HepG2 (cell line): ENCODE data around the gene LDLRAD4. TPM values are rescaled to one million over a fixed set of nuclear protein-coding genes. Genes with fewer than 3 reads are reported as not detected.

Source experiments
- ARID4A ChIP-seq: sonication (generic); formaldehyde crosslinking; IDR thresholded peaks from 2 replicates; pipeline ENCODE4 v1.5.0; 2020; ENCODE audit warnings: mild to moderate bottlenecking, missing genetic modification reagents, borderline replicate concordance
- FOSL2 ChIP-seq: sonication (generic); formaldehyde crosslinking; IDR thresholded peaks from 2 replicates; pipeline ENCODE4 v1.4.0; 2020; ENCODE audit warnings: missing genetic modification reagents
- GZF1 ChIP-seq: sonication (generic); formaldehyde crosslinking; IDR thresholded peaks from 2 replicates; pipeline ENCODE4 v1.5.1; 2020; ENCODE audit warnings: mild to moderate bottlenecking, missing genetic modification reagents
- POGK ChIP-seq: sonication (generic); formaldehyde crosslinking; conservative IDR thresholded peaks from 2 replicates; pipeline ENCODE4 v1.8.0; 2022; ENCODE audit warnings: mild to moderate bottlenecking, moderate library complexity, missing genetic modification reagents
- SIN3B ChIP-seq: fragments of 150-350 bp; IDR thresholded peaks from 2 replicates; pipeline ENCODE4 v1.6.1; 2014; ENCODE audit warnings: low read length
- TBL1XR1 ChIP-seq: fragments of 150-350 bp; IDR thresholded peaks from 2 replicates; pipeline ENCODE4 v1.6.1; 2014; ENCODE audit warnings: borderline replicate concordance, low read length; ENCODE audit not compliant: partially characterized antibody
- ZBTB38 ChIP-seq: sonication (generic); formaldehyde crosslinking; IDR thresholded peaks from 2 replicates; pipeline ENCODE4 v1.5.1; 2020; ENCODE audit warnings: mild to moderate bottlenecking, missing genetic modification reagents
- ZFP36L1 ChIP-seq: sonication (generic); formaldehyde crosslinking; IDR thresholded peaks from 2 replicates; pipeline ENCODE4 v1.8.0; 2022; ENCODE audit warnings: mild to moderate bottlenecking, missing genetic modification reagents, moderate library complexity
- ZFYVE20 ChIP-seq: sonication (generic); formaldehyde crosslinking; IDR thresholded peaks from 2 replicates; pipeline ENCODE4 v1.8.0; 2023; ENCODE audit warnings: low read depth, mild to moderate bottlenecking, moderate library complexity, missing genetic modification reagents, borderline replicate concordance
- ZNF281 ChIP-seq: sonication (generic); formaldehyde crosslinking; IDR thresholded peaks from 2 replicates; pipeline ENCODE4 v1.4.0; 2020; ENCODE audit warnings: missing genetic modification reagents, borderline replicate concordance
- ZNF282 ChIP-seq: fragments of 450-650 bp; IDR thresholded peaks from 2 replicates; pipeline ENCODE4 v1.6.1; 2018; ENCODE audit not compliant: partially characterized antibody
- ZNF296 ChIP-seq: sonication (generic); formaldehyde crosslinking; conservative IDR thresholded peaks from 2 replicates; pipeline ENCODE4 v1.5.0; 2020; ENCODE audit warnings: mild to moderate bottlenecking, missing genetic modification reagents
- ZNF597 ChIP-seq: sonication (generic); formaldehyde crosslinking; IDR thresholded peaks from 2 replicates; pipeline ENCODE4 v1.5.0; 2020; ENCODE audit warnings: missing genetic modification reagents
- ZNF747 ChIP-seq: sonication (generic); formaldehyde crosslinking; IDR thresholded peaks from 2 replicates; pipeline ENCODE4 v1.8.1; 2023; ENCODE audit warnings: missing genetic modification reagents, mild to moderate bottlenecking, borderline replicate concordance
- ZNF772 ChIP-seq: sonication (generic); formaldehyde crosslinking; IDR thresholded peaks from 2 replicates; pipeline ENCODE4 v1.5.0; 2020; ENCODE audit warnings: mild to moderate bottlenecking, missing genetic modification reagents
- polyA plus RNA-seq, 8 experiments: library from polyadenylated mRNA; depleted of rRNA in 3 of 8; stranded (reverse) in 7 of 8; unstranded in 1 of 8; fragments of >200 nt; fragmentation: Illumina TruSeq in 4 of 8; extraction: Trizol in 4 of 8; gene quantifications; 2 replicates each; pipeline versions ENCODE4 v1.2.1 to v1.2.3, GENCODE V29; 2011 to 2016; ENCODE audit warnings: low read depth in 4 of 8, missing spikeins in 1 of 8, mixed read lengths in 1 of 8; ENCODE audit not compliant: insufficient read depth in 1 of 8
- total RNA-seq, 5 experiments: library from RNA; depleted of rRNA; stranded (reverse); fragments of >200 nt; fragmentation: Illumina TruSeq; extraction: Trizol; gene quantifications; 2 replicates each; pipeline ENCODE4 v1.2.3, GENCODE V29; 2016; ENCODE audit warnings: low read depth in 1 of 5
- TF ChIP-seq, protein P1 (sequence below): sonication (generic); formaldehyde crosslinking; IDR thresholded peaks from 2 replicates; pipeline ENCODE4 v1.5.0; 2020; ENCODE audit warnings: mild to moderate bottlenecking, missing genetic modification reagents, borderline replicate concordance

The LDLRAD4 gene
- total and polyA plus RNA-seq, 2 of the 13 experiments (the other 11 are each of a cell fraction or from before 2014, with no cell fraction given), result 13.6 to 20.9 TPM

GRCh38 chr18:13179566-13180113 lies 38.9 kb upstream of the LDLRAD4 start (continued):
- TF ChIP-seq ZFYVE20 (CRISPR knock-in tag) (no peak), POGK (no peak), ZNF281 (peak; percentile 95), ZBTB38 (CRISPR knock-in tag) (peak; percentile 83; the same call in 1 of the 2 replicates), ZFP36L1 (CRISPR knock-in tag) (peak; percentile 88; the same call in 1 of the 2 replicates), ZNF772 (CRISPR knock-in tag) (peak; percentile 46; the same call in 1 of the 2 replicates), ARID4A (CRISPR knock-in tag) (peak; percentile 59; the same call in 1 of the 2 replicates), ZNF296 (no peak), ZNF282 (no peak), ZNF597 (CRISPR knock-in tag) (no peak), TBL1XR1 (peak; percentile 61), SIN3B (no peak), GZF1 (no peak), FOSL2 (CRISPR knock-in tag) (peak; percentile 84), ZNF747 (CRISPR knock-in tag) (peak; percentile 80; the same call in 1 of the 2 replicates)
- TF ChIP-seq, protein P1, sequence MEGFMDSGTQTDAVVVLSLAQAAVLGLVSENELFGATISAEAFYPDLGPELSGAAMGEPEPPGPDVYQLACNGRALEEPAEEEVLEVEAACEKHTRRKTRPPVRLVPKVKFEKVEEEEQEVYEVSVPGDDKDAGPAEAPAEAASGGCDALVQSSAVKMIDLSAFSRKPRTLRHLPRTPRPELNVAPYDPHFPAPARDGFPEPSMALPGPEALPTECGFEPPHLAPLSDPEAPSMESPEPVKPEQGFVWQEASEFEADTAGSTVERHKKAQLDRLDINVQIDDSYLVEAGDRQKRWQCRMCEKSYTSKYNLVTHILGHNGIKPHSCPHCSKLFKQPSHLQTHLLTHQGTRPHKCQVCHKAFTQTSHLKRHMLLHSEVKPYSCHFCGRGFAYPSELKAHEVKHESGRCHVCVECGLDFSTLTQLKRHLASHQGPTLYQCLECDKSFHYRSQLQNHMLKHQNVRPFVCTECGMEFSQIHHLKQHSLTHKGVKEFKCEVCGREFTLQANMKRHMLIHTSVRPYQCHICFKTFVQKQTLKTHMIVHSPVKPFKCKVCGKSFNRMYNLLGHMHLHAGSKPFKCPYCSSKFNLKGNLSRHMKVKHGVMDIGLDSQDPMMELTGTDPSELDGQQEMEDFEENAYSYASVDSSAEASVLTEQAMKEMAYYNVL, result peak; percentile 91
